HG03064 (cell line): ENCODE measurements around the gene SLC35F3.
"Not testable (repeated sequence)": the region's sequence is repeated elsewhere in the genome, so short reads cannot be mapped to it uniquely, and the experiment has no call there.

Experiments
- ATAC-seq: cut with Tn5 transposase; IDR thresholded peaks from one replicate; pipeline ENCODE4 v1.9.1; 2021; ENCODE audit warnings: low read depth; ENCODE audit not compliant: unreplicated experiment

Gene SLC35F3

DNA sequence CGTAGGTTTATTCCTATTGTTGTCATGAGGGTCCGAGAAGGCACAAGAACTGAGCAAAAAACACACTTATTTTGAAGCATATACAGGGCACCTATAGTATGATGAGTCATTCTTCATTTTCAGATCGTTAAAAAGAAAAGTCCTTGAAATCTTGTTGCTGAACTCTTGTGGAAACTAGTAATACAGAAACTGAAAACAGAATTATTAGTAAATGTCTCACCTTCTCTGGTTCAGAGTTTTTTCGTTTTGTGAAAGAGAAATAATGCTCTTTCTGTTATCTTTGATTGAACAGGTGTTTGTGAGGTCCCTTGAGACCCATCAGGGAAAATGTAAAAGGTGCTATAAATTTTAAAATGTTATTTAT is 366.7 kb downstream of the SLC35F3 start:
- ATAC-seq, result peak; percentile 96

DNA sequence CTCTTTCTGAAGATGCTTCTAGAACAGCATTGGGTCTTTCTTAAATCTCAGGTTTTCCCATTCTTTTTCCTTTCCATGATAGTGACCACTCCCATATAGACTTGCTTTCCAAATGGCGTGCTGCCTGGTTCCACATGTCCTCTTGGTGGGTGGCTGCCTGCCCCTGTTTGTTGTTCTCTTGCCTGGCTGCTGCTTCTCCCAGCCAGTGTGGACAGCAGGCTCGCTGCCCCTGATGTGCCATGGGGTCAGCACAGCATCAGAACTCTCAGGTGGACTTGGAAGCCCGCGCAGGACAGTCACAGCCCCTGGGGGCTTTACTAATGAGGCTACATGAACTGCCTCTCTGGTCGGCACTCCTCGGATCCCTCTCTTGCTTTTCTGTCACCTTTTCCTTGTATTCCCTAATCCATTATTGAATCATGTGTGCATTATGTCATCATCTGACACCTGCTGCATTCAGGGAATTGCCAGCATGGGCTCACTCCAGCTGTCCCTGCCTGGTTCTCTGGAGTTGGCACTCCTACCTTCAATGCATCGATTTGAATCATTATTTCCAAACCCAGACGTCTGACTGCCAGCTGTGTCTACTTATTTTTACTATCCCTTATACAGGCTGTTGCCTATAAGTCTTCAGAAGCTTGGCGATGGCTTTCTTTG is 368.3 kb downstream of the SLC35F3 start:
- ATAC-seq, result no peak

DNA sequence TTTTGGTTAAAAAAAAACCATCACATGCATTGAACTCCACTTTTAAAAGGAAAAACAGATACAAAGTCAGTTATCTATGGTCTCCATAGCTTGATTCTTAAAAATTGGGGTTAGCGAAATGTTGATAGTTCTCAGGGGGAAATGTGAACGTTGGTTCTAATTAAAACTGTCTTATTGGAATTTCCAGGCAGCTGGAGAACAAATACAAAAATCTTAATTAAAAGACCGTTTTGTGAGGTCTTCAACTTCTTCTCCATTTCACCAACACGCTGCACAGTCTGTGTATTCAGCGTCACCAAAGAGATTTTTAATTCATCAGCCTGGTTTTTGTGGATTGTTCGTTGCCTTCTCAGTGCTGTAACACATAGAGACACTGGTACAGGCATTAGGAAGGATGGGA is 369.5 kb downstream of the SLC35F3 start:
- no peak for ATAC-seq

DNA sequence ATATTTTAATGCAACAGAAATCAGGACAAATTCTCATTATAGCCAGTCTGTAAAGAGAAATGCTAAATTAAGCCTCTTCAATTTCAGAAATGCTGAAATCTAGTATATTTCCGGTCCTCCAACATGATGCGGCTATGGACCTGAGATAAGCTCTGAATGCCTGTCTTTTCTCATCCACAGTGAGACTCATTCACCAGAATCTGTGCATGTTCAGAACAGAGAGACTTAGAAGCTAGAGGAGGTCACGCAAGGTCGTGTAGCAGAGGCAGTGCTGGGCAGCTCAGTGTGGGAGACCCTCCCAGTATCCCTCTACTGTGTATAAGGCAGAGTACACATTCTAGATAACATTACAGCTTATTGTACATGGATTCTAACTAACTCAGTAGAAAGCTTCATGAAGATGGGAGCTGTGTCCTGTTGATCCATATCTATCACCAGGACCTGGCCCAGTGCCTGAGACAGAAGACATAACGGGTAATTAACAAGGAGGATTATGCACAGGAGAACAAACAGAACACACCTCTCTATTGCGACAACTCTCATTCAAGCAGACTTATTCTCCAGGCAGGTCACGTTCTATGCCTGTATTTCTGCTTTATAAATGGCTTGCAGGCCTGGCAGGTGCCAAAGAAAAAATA is 371.8 kb downstream of the SLC35F3 start:
- no peak for ATAC-seq

DNA sequence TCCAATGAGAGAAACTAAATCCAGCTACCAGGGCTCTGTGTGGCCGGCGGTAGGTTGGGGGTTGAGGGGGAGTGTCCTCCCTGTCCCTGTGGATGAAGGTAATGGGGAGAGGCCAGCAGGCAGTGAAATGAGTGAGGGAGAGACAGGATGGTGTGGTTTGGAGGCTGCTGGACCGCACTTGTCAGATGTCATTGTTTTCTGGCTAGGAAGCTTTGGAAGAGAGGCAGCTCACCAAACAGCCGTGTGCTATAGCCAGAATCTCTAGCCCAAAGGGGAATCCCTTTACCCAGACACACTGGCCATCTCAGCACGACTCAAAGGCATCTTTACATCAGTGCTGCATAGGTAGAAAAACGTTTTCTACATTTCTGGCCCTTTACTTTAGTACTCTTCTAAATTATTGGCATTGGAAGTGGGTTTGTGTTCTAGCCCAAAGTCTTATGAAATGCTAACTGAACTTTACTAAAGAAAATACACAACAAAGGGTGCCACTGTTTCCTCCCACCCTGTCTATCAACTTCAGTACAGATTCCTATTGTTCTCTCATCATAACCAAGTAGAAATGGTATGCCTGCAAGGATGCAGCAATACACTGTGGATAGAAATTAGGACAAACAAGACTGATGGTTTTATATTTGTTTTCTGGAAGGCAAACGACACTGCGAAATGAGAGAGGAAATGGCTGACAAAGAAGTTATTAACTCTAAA is 372.8 kb downstream of the SLC35F3 start:
- ATAC-seq, result no peak

DNA sequence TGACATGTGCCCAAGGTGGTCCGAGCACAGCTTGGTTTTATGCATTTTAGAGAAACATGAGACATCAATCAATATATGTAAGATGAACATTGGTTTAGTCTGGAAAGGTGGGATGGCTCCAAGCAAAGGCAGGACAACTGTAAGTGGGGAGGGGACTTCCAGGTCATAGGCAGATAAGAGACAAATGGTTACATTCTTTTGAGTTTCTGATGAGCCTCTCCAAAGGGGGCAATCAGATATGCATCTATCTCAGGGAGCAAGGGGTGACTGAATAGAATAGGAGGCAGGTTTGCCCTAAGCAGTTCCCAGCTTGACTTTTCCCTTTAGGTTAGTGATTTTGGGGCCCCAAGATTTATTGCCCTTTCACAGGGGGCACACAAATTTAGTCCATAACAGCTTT is 374.5 kb downstream of the SLC35F3 start:
- no peak for ATAC-seq

DNA sequence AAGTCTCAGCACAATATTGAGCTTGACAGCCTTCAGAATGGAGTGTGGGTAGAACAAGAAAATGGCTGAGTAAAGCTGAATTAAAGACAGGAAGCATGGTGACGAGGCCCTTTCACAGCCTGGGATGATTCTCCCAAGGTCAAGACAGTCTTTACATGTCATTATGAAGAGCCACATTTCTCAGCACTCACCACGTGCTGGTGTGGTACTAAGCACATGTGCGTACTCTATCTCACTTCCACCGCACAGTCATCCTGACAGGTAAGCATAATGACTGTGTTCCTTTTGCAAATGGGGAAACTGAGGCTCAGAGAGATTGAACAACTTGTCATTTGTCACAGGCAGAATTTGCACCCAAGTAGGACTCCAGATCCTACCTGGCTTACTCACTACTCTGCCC is 376.0 kb downstream of the SLC35F3 start:
- ATAC-seq, result no peak

DNA sequence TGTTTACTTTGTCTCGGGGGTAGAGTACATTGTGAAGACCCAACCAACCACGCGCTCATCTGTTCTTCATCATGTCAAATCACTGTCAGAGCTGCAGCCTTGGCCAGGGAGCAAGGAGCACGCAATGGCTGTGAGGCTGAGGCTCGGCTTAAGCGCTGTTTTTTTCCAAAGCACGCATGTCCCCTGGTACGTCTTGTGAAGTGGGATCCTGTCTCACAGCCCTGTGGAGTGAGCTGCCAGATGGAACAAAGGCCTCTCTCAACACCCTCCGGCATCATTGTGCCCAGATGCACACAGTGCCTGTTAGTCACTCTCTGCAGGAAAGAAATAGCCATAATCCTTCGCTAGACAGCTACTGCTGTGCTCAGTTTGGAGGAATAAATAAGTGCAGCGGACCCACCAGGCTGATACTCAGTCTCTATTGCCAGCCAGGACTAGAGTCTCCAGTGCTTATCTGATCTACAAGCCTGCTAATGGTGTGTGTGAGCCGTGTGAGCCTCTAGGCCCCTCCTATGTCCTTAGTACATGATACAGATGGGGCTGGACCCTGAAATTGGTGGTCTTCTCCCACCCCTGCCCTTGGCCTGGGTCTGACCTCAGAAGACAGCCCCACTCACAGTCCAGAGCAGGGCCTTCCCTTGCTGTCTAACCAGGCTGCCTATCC is 377.5 kb downstream of the SLC35F3 start:
- ATAC-seq, result no peak

DNA sequence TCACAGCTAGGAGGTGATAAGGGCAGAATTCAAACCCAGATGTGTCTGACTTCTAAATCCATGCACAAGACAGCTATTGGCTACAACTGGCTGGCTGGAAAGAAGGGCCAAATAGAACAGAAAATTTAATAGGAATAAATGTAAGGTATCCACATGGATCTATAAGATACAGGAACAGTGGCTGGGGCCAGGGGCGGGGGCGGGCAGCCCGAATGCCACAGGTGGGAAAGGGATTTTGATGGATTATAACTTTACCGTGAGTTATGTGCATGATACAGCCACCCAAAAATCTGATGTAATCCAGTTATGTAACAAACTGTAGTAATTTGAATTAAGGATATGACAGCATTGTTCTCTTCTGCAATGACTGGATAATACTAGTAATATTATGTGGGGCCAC is 381.7 kb downstream of the SLC35F3 start:
- ATAC-seq, result no peak

DNA sequence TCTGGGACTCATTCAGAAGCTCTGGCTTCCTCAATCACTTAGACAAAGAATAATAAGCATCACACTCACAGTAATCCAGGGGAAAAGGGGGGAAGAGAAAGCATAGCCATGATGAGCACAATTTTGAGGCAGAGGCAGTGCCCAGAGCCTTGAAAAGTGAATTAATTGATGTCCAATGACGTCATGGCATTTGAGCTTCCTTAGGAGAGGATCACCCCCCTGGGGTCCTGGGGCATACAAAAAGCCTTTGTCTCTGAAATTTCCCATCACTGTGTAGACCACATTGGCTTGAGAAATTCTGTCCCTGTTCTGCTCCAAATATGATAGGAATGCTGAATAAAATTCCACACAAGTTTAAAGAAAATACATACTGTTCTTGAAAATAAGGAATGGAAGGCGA is 384.5 kb downstream of the SLC35F3 start:
- ATAC-seq, result no peak

DNA sequence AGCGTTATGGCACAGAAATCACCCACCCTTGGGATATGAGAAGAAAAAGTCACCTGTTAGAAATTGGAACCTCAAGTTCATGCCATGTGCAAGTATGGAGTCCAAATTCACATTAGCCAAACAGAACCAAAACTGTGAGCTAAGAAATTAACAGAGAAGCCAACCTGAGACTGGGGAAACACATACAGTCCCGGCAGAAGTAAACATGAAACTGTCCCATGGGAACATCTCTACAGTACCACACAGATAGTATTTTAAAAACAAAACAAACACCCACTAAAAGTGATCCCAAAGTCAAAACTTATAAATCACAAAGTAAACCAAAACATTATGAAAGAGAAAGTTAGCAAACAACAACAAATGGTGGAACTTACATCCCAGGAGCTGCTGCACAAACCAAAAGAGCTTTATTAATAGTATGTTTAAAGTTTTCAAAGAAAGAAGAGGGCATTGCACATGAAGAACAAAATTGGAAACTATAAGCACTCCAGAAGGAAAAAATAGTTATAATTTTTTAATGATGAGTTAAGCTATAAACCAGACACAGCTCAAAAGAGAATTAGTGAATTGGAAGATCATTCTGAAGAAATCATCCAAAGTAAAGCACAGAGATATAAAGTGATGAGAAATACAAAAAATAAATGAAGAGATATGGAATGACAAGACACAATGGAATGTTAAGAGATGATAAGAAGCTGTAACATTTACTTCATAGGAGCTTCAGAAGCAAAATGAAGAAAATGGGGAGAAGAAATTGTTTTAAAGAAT is 385.2 kb downstream of the SLC35F3 start:
- no peak for ATAC-seq

DNA sequence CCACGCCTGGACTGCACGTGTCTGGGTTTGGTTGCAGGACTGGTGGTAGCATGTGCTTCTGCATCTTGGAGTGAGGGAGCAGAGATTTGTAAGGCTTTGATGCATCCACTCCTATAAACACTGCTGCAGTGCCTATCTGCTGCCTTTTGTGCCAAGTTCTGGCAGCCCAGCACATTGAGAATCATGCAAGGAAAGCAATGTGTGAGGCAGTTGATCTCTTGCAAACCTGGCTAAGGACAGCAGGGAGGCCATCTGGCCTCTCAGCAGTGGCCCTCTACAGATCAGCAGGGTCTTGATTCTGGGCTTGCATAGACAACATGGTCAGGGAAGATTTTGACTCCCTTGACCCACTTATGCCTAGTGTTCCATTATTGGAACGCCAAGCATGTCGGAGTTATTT is 387.5 kb downstream of the SLC35F3 start:
- ATAC-seq, result no peak

DNA sequence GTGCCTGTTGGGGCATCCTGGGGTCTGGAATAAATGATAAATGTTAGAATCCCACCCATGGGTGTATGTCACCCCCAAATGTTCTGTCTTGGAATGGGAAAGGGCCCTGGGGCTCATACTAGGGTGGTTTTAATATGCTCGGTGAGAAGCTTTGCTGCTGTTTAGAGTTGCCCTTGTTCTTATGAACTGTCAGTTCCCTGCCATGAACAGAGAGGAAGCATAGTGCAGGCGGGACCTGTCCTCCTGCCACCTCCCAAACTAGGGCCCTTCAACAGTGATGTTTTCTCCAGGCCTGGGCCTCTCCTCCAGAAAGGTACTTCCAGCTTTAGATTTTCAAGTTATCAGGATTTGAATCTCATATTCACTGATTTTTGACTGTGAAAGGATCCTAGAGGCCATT is 388.1 kb downstream of the SLC35F3 start:
- no peak for ATAC-seq

DNA sequence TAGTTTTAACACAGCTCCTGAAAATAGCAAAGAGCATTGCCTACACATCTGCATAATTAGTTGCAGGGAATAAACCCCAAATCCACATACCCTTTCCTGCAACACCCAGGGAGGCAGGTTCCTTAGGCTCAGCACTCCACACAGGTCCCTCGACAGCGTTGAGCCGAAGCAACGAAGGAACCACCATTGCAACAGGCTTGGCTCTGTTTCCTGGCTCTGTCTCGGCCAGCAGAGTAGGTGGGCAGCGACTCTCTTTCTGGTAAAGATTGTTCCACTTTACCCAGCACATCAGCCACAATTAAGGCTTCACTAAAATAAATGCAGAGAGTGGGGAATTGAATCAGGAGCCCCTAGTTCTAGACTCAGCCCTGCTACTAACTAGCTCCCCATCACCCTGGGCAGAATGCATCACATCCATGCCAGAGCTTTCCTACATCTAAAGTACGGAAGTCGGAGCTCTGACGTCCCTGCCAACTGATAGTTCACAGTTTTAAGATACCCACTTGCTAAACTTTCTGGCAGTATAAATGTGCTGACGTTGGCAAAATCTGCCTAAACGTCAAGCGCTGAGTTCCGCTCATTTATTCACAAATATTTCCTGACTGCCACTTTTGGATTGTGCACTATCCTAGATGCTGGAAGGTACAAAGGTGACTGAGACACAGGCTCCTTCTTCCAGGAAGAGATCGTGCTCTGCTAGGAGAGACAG is 389.8 kb downstream of the SLC35F3 start:
- ATAC-seq, result no peak

DNA sequence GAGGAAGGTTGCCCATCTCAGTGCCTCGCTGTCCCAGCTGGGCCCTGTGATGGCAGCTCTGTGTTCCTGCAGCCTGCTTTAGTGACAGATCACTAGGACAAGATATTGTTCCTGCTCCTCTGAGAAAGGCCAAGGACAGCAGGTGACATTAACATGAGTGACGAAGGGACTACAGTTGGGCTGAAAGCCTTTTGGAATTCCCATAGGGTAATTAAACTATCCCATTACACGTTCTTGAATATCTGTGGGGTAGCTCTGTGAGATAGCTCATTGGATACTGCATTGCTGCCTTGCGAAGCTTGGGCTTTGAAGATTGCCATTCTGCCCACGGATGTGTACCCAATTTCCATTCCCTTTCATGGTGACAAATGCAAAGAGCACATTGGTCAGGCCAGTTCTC is 390.6 kb downstream of the SLC35F3 start:
- no peak for ATAC-seq

DNA sequence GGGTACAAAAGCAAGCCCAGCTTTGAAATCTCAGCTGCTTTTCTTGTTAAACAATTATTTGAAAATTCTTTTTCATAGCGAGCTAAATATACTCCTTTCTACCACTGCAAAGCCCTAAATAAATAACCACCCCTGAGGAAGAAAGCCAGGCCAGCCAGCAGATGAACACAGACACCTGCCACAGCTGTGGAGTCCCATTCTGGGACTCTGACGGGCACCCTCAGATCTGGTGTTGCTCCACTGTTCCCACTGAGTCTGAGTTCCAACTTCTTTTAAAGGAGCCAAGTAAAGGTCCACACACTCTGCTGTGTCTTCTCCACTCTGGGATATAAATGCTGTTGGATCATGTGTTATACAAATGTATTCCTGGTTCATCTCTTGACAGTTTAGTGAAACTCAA is 391.1 kb downstream of the SLC35F3 start:
- no peak for ATAC-seq

DNA sequence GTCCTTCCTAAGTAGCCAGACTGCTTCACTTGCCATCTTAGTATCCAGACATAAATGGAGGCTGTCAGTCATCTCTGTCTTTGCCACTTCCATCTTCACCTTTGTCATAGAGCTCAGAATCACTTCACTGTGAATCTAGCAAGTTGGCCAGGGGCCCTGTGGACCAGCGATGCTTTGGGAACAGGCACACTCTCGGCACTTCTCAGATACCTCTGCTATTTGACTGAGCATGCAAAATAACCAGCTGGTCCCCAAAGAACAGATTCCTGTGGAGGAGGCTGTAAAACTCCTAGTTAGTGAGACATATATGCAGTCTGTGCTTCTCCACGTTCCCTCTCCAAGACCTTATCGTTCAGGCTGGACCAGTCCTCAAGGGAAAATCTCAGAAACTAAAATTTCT is 392.0 kb downstream of the SLC35F3 start:
- ATAC-seq, result no peak

DNA sequence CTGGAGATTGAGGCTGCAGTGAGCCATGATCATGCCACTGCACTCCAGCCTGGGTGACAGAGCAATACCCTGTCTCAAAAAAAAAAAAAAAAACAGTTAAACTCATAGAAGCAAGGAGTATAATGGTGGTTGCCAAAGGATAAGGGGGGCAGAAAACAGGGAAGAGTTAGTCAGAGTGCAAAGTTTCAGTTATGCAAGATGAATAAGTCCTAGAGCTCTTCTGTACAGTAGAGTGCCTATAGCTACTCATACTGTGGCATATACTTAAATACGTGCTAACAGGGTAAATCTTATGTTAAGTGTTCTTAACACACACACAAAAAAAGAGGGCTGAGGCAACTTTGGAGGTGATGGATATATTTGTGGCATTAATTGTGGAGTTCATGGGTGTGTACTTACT is 393.2 kb downstream of the SLC35F3 start:
- ATAC-seq, result no peak

DNA sequence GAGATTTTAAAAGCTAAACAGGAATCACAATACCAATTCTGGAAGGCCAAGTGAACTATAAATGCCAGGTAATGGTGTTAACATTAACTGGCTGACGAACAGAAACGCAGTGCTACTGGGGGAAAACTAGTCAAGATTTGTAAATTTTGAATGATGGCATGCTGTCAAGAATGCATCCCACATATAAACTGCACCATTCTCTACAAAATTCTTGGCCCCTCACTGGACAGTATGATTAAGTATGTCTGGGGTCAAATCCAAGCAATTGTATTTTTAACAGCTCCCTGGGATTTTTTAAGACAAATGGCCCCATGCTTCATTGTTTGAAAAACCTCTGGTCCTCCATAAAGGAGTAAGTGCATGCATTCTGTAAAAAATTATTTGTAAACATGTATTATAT is 395.6 kb downstream of the SLC35F3 start:
- no peak for ATAC-seq

DNA sequence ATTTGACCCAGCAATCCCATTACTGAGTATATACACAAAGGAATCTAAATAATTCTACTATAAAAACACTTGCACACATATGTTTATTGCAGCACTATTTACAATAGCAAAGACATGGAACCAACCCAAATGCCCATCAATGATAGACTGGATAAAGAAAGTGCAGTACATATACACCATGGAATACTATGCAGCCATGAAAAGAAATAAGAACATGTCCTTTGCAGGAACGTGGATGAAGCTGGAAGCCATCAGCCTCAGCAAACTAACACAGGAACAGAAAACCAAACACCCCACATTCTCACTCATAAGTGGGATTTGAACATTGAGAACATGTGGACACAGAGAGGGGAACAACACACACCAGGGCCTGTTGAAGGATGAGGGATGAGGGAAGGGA is 397.2 kb downstream of the SLC35F3 start:
- not testable (repeated sequence) for ATAC-seq
